Caco-2 (cell line): Measurements from ENCODE around the gene PTGES3L. TPM values are rescaled to one million over a fixed set of nuclear protein-coding genes. Genes with fewer than 3 reads are reported as not detected.
A peak's percentile ranks its signal among the peaks of the same experiment; 100 is the strongest.

Experiments used
- Bru-seq: library from RNA; stranded (reverse); fragments of 400-500 nt; gene quantifications from one replicate; lab custom pipeline; 2021; lab: Mats Ljungman, UMichigan
- BruChase-seq, 2 experiments: library from RNA; stranded (reverse); fragments of 400-500 nt; gene quantifications; one replicate each; lab custom pipeline; 2021; lab: Mats Ljungman, UMichigan
- BruUV-seq: library from RNA; stranded (reverse); fragments of 400-500 nt; replicated peaks from 2 replicates; lab custom pipeline; 2021; lab: Mats Ljungman, UMichigan
- CTCF ChIA-PET: fragments of 300-600 bp; sonication (Branson Sonifier 250); formaldehyde crosslinking; loops from one replicate; lab custom pipeline; 2022; ENCODE audit warnings: antibody characterized with exemption; lab: Charles Lee
- POLR2A ChIA-PET: fragments of 300-600 bp; sonication (Branson Sonifier 250); formaldehyde crosslinking; loops from one replicate; lab custom pipeline; 2022; ENCODE audit warnings: antibody characterized with exemption; lab: Charles Lee
- DNase-seq, 2 experiments: peaks; one replicate each; pipeline versions ENCODE4 v3.0.0 to v3.0.0-alpha.2; 2020 to 2022
- H3K27me3 ChIP-seq: replicated peaks from 2 replicates; pipeline ENCODE4 v1.6.0; 2011; ENCODE audit warnings: low read length; ENCODE audit not compliant: control insufficient read depth, insufficient read depth
- H3K36me3 ChIP-seq: 2 replicates; pipeline ENCODE4 v1.5.1; 2011; ENCODE audit warnings: low read length; ENCODE audit not compliant: control insufficient read depth, insufficient read depth
- H3K4me1 ChIP-seq: fragments of 250-450 bp; sonication (Bioruptor Pico); 2 replicates; pipeline ENCODE4 v1.5.1; 2020; ENCODE audit warnings: mild to moderate bottlenecking
- H3K4me3 ChIP-seq: 2 replicates; pipeline ENCODE4 v1.5.1; 2011; ENCODE audit warnings: low read depth, mild to moderate bottlenecking, control low read depth, low read length
- H3K9me3 ChIP-seq: fragments of 250-450 bp; sonication (Bioruptor Pico); 2 replicates; pipeline ENCODE4 v1.5.1; 2020; ENCODE audit warnings: mild to moderate bottlenecking, moderate library complexity
- H3K27ac Mint-ChIP-seq: one replicate; pipeline ENCODE4 v1.8.0; 2022; ENCODE audit warnings: mixed read lengths; ENCODE audit not compliant: unreplicated experiment
- H3K27me3 Mint-ChIP-seq: one replicate; pipeline ENCODE4 v1.8.0; 2022; ENCODE audit warnings: mixed read lengths; ENCODE audit not compliant: insufficient read depth, unreplicated experiment
- H3K36me3 Mint-ChIP-seq: one replicate; pipeline ENCODE4 v1.8.0; 2022; ENCODE audit warnings: mild to moderate bottlenecking, mixed read lengths; ENCODE audit not compliant: insufficient read depth, unreplicated experiment
- H3K4me1 Mint-ChIP-seq: one replicate; pipeline ENCODE4 v1.8.0; 2022; ENCODE audit warnings: low read depth, mixed read lengths; ENCODE audit not compliant: unreplicated experiment
- H3K4me3 Mint-ChIP-seq: one replicate; pipeline ENCODE4 v1.8.0; 2022; ENCODE audit warnings: mild to moderate bottlenecking, moderate library complexity, mixed read lengths; ENCODE audit not compliant: unreplicated experiment
- H3K9me3 Mint-ChIP-seq: one replicate; pipeline ENCODE4 v1.8.0; 2022; ENCODE audit warnings: mixed read lengths; ENCODE audit not compliant: unreplicated experiment
- CTCF ChIP-seq, 2 experiments: fragments of 200-600 bp in 1 of 2; IDR thresholded peaks; 1 replicate in 1 of 2; 2 replicates in 1 of 2; pipeline versions ENCODE4 v1.5.1 to v1.8.0; 2011 to 2022; ENCODE audit warnings: antibody characterized with exemption in 1 of 2, control low read depth in 1 of 2, inconsistent platforms in 1 of 2, low read depth in 1 of 2, low read length in 1 of 2, mild to moderate bottlenecking in 1 of 2, moderate library complexity in 1 of 2; ENCODE audit not compliant: insufficient read depth in 1 of 2, severe bottlenecking in 1 of 2, unreplicated experiment in 1 of 2
- intact Hi-C: fragments of 100-400 bp; cut with micrococcal nuclease; formaldehyde crosslinking; loops from one replicate; pipeline ENCODE4 v1.10.0; 2022; ENCODE audit not compliant: unreplicated experiment
- long read RNA-seq: library from polyadenylated mRNA; stranded (forward); transcript quantifications from one replicate; pipeline ENCODE4 v2.0.0, GENCODE V29; 2022
- total RNA-seq: library from RNA; stranded (reverse); gene quantifications from 2 replicates; pipeline ENCODE4 v1.2.3, GENCODE V29; 2022

Gene PTGES3L
- total RNA-seq (1.1 and 1.2 TPM in 2 replicates), Bru-seq, nascent RNA (percentile 43 among the genes with signal in this experiment), BruChase-seq, experiment 1, labeled RNA remaining after a 2-hour chase (percentile 52 among the genes with signal in this experiment), BruChase-seq, experiment 2, labeled RNA remaining after a 6-hour chase (percentile 60 among the genes with signal in this experiment)
- long read RNA-seq, partial matches to known transcripts = 0 of 2 reads
- long read RNA-seq, other reads (novel, unspliced or antisense) = 1 of 2 reads

GRCh38 chr17:42979511-42980273 lies at the start of gene PTGES3L:
PTGES3L (minus strand) TSS chr17:42980080; CDS start chr17:42980053, 27 bp downstream.
- intact Hi-C loops = loop anchor here (1.0 to 2.0 kb wide), 3 partner anchors 15 to 46 kb away; partner anchors contain the start of genes AARSD1 and RPL27
- no peak for TF ChIP-seq CTCF (IDR thresholded peaks at IDR 0.05; ENCODE audit: insufficient read depth in 1 of 2, low read depth in 1 of 2, low read length in 1 of 2, severe bottlenecking in 1 of 2, unreplicated experiment in 1 of 2)
- Histone ChIP-seq H3K27me3 (no peaks in the 10 kb centered on the region), H3K36me3 (no peaks in the 10 kb centered on the region), H3K9me3 (no peaks in the 10 kb centered on the region), H3K4me1 (peaks cover 7% of the 10 kb centered on the region; the same call in 1 of the 2 replicates), H3K4me3 (peak within 1 kb of the TSS; percentile 100)
- BruUV-seq = TSS peak; percentile 44
- Mint-ChIP-seq H3K4me3 (peak within 1 kb of the TSS; percentile 100), H3K27ac (peak within 1 kb of the TSS; percentile 96), H3K27me3 (no peaks in the 10 kb centered on the region), H3K4me1 (peaks cover 12% of the 10 kb centered on the region), H3K36me3 (peaks cover 39% of the 10 kb centered on the region), H3K9me3 (peaks cover 13% of the 10 kb centered on the region)
- POLR2A ChIA-PET = interaction anchor here (2.7 kb wide), 1 partner anchor 18 kb away, joined by 21 read pairs; the partner anchor contains the start of gene RPL27
- CTCF ChIA-PET = interaction anchor here (0.5 to 1.2 kb wide), 2 partner anchors 16 to 24 kb away, joined by 3 read pairs; partner anchors contain the start of gene AARSD1
- DNase-seq = peak; percentile 60 to 64

GRCh38 chr17:43028221-43028861 lies 48.5 kb upstream of the PTGES3L start:
- intact Hi-C loops = no loop called here
- Histone ChIP-seq H3K4me3 (no peak overlapping the region), H3K27me3 (no peaks in the 10 kb centered on the region), H3K9me3 (no peaks in the 10 kb centered on the region), H3K4me1 (peaks cover 9% of the 10 kb centered on the region; the same call in 1 of the 2 replicates), H3K36me3 (no peaks in the 10 kb centered on the region)
- TF ChIP-seq CTCF (IDR thresholded peaks at IDR 0.05; ENCODE audit: insufficient read depth in 1 of 2, low read depth in 1 of 2, low read length in 1 of 2, severe bottlenecking in 1 of 2, unreplicated experiment in 1 of 2) = no peak
- ChIA-PET POLR2A (no interaction called here), CTCF (interaction anchor here (1.0 kb wide), 1 partner anchor 30 kb away, joined by 3 read pairs; the partner anchor contains the start of gene RPL27)
- Mint-ChIP-seq H3K27me3 (no peaks in the 10 kb centered on the region), H3K9me3 (no peaks in the 10 kb centered on the region), H3K4me1 (no peaks in the 10 kb centered on the region), H3K27ac (no peak overlapping the region), H3K4me3 (no peak overlapping the region), H3K36me3 (no peaks in the 10 kb centered on the region)
- BruUV-seq = no TSS peak
- no peak for DNase-seq
